Fibroblast of lung (primary cell): ENCODE results near the gene NOL3. TPM values are rescaled to one million over a fixed set of nuclear protein-coding genes. Genes with fewer than 3 reads are reported as not detected.

Source experiments
- DNase-seq, 2 donors: peaks; one replicate each; pipeline versions ENCODE4 v3.0.0 to v3.0.0-alpha.2; 2010; ENCODE audit warnings: low read depth in 2 of 2
- H2AFZ ChIP-seq: 2 replicates; pipeline ENCODE4 v1.5.1; 2012; ENCODE audit warnings: low read length, control low read depth, inconsistent platforms
- H3K27ac ChIP-seq: 2 replicates; pipeline ENCODE4 v1.5.1; 2011; ENCODE audit warnings: low read length, control low read depth; ENCODE audit not compliant: insufficient read depth
- H3K27me3 ChIP-seq: 2 replicates; pipeline ENCODE4 v1.5.1; 2011; ENCODE audit warnings: mild to moderate bottlenecking, low read length; ENCODE audit not compliant: control insufficient read depth, insufficient read depth
- H3K36me3 ChIP-seq: 2 replicates; pipeline ENCODE4 v1.5.1; 2011; ENCODE audit warnings: low read length; ENCODE audit not compliant: control insufficient read depth, insufficient read depth
- H3K4me1 ChIP-seq: 2 replicates; pipeline ENCODE4 v1.5.1; 2011; ENCODE audit warnings: low read length; ENCODE audit not compliant: control insufficient read depth, insufficient read depth; ENCODE audit errors: extremely low read depth
- H3K4me2 ChIP-seq: 2 replicates; pipeline ENCODE4 v1.5.1; 2011; ENCODE audit warnings: low read length, control low read depth; ENCODE audit not compliant: insufficient read depth; ENCODE audit errors: extremely low read depth
- H3K4me3 ChIP-seq, 4 experiments: fragments of 200-600 bp in 1 of 4; sonication (generic) in 1 of 4; replicated peaks in 1 of 4; 2 replicates each; pipeline ENCODE4 v1.5.1; 2011 to 2016; ENCODE audit warnings: low read length in 4 of 4, low read depth in 3 of 4, mild to moderate bottlenecking in 3 of 4, control low read depth in 2 of 4, inconsistent platforms in 1 of 4, mixed read lengths in 1 of 4; ENCODE audit not compliant: insufficient read depth in 1 of 4; ENCODE audit errors: control extremely low read depth in 1 of 4
- H3K79me2 ChIP-seq: 2 replicates; pipeline ENCODE4 v1.5.1; 2012; ENCODE audit warnings: mild to moderate bottlenecking, low read length, inconsistent platforms; ENCODE audit not compliant: control insufficient read depth, insufficient read depth
- H3K9ac ChIP-seq: 2 replicates; pipeline ENCODE4 v1.5.1; 2011; ENCODE audit warnings: mild to moderate bottlenecking, low read length, control low read depth; ENCODE audit not compliant: insufficient read depth
- H3K9me3 ChIP-seq: 2 replicates; pipeline ENCODE4 v1.5.1; 2012; ENCODE audit warnings: low read depth, low read length; ENCODE audit not compliant: control insufficient read depth, insufficient read depth
- H4K20me1 ChIP-seq: 2 replicates; pipeline ENCODE4 v1.5.1; 2011; ENCODE audit warnings: low read length; ENCODE audit not compliant: control insufficient read depth, insufficient read depth; ENCODE audit errors: extremely low read depth
- EZH2 ChIP-seq: IDR thresholded peaks from 2 replicates; pipeline ENCODE4 v1.5.1; 2012; ENCODE audit warnings: low read length, control low read depth, mild to moderate bottlenecking; ENCODE audit errors: missing control alignments
- polyA plus RNA-seq, 2 donors: library from polyadenylated mRNA; depleted of rRNA in 1 of 2; stranded (reverse) in 1 of 2; unstranded in 1 of 2; fragments of >200 nt; gene quantifications; 2 replicates each; pipeline ENCODE4 v1.2.1, GENCODE V29; 2011 to 2012; ENCODE audit warnings: missing spikeins in 1 of 2
- total RNA-seq: library from RNA; depleted of rRNA; stranded (reverse); fragments of >200 nt; gene quantifications from 2 replicates; pipeline ENCODE4 v1.2.1, GENCODE V29; 2014
- TF ChIP-seq, protein P1 (sequence below), 2 donors: IDR thresholded peaks in 1 of 2; conservative IDR thresholded peaks in 1 of 2; 1 replicate in 1 of 2; 2 replicates in 1 of 2; pipeline ENCODE4 v1.5.1; 2011 to 2012; ENCODE audit warnings: low read length in 2 of 2, control low read depth in 1 of 2, inconsistent platforms in 1 of 2, low read depth in 1 of 2, mild to moderate bottlenecking in 1 of 2

NOL3 gene
- total and polyA plus RNA-seq, 2 donors (not counting 1 experiment from before 2014, with no cell fraction given) = 8.0 to 23.3 TPM

DNA sequence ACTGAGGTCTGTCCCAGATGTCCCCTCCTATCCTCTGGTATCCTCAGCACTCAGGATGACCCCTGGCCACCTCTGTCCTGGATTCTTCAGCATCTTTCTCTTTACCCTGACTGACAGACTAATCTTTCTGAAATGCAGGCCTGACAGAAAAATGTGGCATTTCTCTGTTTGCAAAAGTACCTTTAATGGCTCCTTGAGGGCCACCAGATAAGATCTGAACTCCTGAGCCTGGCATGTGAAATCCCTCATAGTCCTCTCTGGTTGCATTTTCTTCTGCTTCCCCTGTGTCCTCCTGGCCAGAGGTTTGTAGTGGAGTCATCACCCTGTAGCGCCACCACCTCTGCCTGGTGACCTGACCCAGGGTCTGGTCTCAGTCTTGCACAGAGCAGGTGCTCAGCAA is 26.5 kb downstream of the NOL3 start:
- H3K36me3 ChIP-seq = peaks cover 44% of the 10 kb centered on the region
- no peak for DNase-seq
- no peak overlapping the region for H3K27ac ChIP-seq
- H4K20me1 ChIP-seq = no peaks in the 10 kb centered on the region
- no peak overlapping the region for H3K4me2 ChIP-seq
- H3K9me3 ChIP-seq = no peaks in the 10 kb centered on the region
- H3K79me2 ChIP-seq = peaks cover 27% of the 10 kb centered on the region
- peaks cover 9% of the 10 kb centered on the region for H3K4me1 ChIP-seq
- no peak overlapping the region for H3K4me3 ChIP-seq
- H3K9ac ChIP-seq = no peak overlapping the region
- TF ChIP-seq, protein P1, sequence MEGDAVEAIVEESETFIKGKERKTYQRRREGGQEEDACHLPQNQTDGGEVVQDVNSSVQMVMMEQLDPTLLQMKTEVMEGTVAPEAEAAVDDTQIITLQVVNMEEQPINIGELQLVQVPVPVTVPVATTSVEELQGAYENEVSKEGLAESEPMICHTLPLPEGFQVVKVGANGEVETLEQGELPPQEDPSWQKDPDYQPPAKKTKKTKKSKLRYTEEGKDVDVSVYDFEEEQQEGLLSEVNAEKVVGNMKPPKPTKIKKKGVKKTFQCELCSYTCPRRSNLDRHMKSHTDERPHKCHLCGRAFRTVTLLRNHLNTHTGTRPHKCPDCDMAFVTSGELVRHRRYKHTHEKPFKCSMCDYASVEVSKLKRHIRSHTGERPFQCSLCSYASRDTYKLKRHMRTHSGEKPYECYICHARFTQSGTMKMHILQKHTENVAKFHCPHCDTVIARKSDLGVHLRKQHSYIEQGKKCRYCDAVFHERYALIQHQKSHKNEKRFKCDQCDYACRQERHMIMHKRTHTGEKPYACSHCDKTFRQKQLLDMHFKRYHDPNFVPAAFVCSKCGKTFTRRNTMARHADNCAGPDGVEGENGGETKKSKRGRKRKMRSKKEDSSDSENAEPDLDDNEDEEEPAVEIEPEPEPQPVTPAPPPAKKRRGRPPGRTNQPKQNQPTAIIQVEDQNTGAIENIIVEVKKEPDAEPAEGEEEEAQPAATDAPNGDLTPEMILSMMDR (conservative IDR thresholded peaks at IDR 0.05 in 1 of 2, IDR thresholded peaks at IDR 0.05 in 1 of 2; ENCODE audit: low read depth in 1 of 2, low read length in 2 of 2) = no peak
- no peak for TF ChIP-seq EZH2
- H2AFZ ChIP-seq = no peak overlapping the region
- H3K27me3 ChIP-seq = no peaks in the 10 kb centered on the region

DNA sequence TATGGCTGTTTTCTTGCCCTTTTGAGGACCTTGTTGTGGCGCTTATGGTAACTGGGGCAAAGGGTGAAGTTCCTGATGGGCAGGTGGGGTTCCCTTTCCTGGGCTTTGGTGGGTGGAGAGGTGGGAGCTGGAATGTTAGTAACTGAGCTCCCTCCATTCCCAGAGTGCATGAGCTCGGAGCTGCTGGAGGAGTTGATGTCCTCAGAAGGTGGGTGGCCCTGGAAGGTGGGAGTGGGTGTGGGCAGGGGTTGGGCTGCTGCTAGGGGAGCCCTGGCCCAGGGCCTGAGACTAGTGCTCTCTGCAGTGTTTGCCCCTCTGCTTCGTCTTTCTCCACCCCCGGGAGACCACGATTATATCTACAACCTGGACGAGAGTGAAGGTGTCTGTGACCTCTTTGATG is 27.4 kb downstream of the NOL3 start:
- no peaks in the 10 kb centered on the region for H3K27me3 ChIP-seq
- no peak for TF ChIP-seq EZH2
- TF ChIP-seq, protein P1 (conservative IDR thresholded peaks at IDR 0.05 in 1 of 2, IDR thresholded peaks at IDR 0.05 in 1 of 2; ENCODE audit: low read depth in 1 of 2, low read length in 2 of 2) = no peak
- no peak overlapping the region for H3K27ac ChIP-seq
- no peaks in the 10 kb centered on the region for H3K9me3 ChIP-seq
- peaks cover 21% of the 10 kb centered on the region for H3K79me2 ChIP-seq
- peaks cover 9% of the 10 kb centered on the region for H3K4me1 ChIP-seq
- no peak overlapping the region for H2AFZ ChIP-seq
- H4K20me1 ChIP-seq = no peaks in the 10 kb centered on the region
- H3K4me3 ChIP-seq = no peak overlapping the region
- DNase-seq = no peak
- H3K9ac ChIP-seq = no peak overlapping the region
- H3K36me3 ChIP-seq = peaks cover 51% of the 10 kb centered on the region
- no peak overlapping the region for H3K4me2 ChIP-seq

DNA sequence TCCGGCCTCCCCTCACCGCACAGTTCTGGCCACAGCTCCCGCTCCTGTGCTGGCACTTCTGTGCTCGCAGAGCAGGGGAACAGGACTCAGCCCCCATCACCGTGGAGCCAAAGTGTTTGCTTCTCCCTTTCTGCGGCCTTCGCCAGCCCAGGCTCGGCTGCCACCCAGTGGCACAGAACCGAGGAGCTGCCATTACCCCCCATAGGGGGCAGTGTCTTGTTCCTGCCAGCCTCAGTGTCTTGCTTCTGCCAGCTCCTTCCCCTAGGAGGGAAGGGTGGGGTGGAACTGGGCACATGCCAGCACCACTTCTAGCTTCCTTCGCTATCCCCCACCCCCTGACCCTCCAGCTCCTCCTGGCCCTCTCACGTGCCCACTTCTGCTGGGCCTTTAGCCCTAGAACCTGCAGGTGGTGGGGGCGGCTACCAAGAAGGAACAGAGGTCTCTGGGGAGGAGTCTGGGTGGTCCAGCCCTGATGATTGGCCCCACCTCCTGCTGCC is 27.9 kb downstream of the NOL3 start:
- TF ChIP-seq, protein P1 (conservative IDR thresholded peaks at IDR 0.05 in 1 of 2, IDR thresholded peaks at IDR 0.05 in 1 of 2; ENCODE audit: low read depth in 1 of 2, low read length in 2 of 2) = peak; percentile 59 to 71
- no peak for TF ChIP-seq EZH2
- H2AFZ ChIP-seq = no peak overlapping the region
- peaks cover 15% of the 10 kb centered on the region for H3K79me2 ChIP-seq
- H3K9me3 ChIP-seq = no peaks in the 10 kb centered on the region
- no peaks in the 10 kb centered on the region for H3K27me3 ChIP-seq
- H3K27ac ChIP-seq = no peak overlapping the region
- peaks cover 3% of the 10 kb centered on the region for H3K4me1 ChIP-seq
- H3K4me3 ChIP-seq = no peak overlapping the region
- DNase-seq = peak; percentile 24 to 54
- H3K9ac ChIP-seq = no peak overlapping the region
- H3K4me2 ChIP-seq = no peak overlapping the region
- peaks cover 53% of the 10 kb centered on the region for H3K36me3 ChIP-seq
- no peaks in the 10 kb centered on the region for H4K20me1 ChIP-seq
